GM21515 (cell line): ENCODE data around the gene TAF4.

Experiments
- ATAC-seq: cut with Tn5 transposase; IDR thresholded peaks from one replicate; pipeline ENCODE4 v1.9.1; 2021; ENCODE audit not compliant: unreplicated experiment

The TAF4 gene

DNA sequence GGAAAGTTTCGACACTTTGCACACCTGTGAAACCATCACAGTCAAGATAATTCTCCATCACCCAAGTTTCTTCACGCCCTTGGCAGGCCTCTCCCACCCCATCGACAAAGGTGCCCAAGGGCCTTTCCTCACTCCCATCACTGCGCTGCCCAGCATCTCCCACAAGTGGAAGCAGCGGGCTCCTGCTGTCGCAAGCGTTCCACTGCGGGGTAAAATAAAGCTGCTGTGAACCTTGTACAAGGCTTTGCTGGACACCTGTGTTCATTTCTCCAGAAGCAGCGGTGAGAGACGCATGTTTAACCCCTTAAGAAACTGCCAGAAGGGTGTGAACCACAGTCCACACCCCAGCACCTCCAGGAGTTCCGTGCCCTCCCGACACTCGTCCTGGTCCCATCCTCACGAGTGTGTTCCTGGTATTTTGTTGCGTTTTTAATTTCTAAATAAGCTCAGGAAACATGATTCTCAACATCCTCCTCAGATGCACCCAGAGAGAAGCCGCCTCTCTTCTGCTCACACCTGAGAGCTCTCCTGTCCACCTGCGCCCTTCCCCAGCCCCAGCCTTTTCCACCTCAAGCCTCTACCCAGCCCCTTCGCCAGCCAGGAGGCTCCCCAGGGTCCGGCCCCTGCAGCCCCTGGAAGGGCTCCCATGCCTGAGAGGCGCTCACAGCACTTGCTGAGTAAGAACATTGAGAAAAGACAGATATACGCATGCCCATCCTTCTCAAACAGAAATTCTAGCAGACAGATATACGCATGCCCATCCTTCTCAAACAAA, 97.5 kb downstream of the TAF4 start:
- no peak for ATAC-seq

- ATAC-seq = no peak
These were observed 98.4 kb downstream of the TAF4 start for GRCh38 chr20:61967300-61967699.

GRCh38 chr20:61966492-61967244, 99.0 kb downstream of the TAF4 start:
- ATAC-seq = no peak

- no peak for ATAC-seq
These were observed 99.8 kb downstream of the TAF4 start for GRCh38 chr20:61965606-61966491.

DNA sequence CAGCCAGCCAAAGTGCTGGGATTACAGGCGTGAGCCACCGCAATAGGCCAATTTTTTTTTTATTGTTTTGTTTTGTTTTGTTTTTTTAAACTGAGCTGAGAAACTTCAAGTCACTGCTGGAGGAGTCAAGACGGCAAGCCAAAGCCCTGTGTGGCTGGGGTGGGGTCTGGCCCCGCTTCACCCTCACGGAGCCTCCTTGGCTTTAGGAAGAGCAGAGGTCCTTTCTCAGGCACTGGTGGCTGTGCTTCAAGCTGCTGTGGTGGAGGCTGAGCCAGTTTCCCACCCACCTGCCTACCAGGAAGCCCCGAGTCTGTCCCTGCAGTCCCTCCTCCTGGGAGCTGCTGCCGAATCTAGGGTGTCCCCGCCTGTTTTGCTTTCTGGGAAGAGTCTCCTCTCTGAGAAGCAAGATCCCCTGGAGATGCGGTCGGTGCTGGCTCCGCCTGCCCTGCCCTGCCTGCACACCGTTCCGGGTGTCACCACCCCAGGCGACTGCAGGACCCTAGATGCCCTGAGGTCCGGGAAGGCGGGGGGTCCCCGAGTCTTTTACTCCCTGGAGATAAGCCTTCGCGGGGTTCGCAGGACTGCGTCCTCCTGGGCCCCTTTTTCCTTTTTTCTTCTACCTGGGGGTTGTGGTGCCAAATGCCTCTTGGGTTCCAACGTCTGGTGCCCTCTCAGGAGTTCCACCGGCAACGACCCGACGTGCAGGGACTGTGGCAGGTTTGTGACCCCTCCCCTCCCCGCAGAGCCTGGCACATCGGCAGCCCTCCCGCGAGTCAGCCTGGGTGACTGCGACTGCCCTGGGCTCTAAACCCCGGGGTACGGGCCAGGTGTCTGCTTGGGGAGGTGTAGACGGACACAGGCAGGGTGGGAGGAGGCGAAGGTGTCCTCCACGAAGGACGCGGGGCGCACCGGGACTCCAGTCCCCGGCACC, 100.7 kb downstream of the TAF4 start:
- no peak for ATAC-seq

GRCh38 chr20:61963885-61964674, 101.6 kb downstream of the TAF4 start:
- no peak for ATAC-seq

DNA sequence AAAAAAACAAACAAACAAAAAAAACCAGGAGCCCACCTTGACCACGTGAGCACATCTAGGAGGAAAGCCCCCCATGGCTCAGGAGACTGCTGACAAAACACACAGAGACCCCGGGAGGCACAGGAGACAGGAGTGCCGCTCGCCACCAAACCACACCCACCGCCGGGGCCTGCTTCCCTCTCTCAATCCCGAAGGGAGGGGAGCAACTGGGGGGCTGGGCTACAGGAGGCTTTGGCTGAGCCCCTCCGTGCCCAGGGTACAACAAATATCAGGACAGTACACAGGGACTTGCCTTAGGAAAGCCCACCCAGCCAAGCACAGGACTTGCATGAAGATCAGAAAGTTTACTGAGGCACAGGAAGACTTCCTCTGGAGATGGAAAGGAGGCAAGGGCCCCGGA, 102.5 kb downstream of the TAF4 start:
- ATAC-seq = no peak

DNA sequence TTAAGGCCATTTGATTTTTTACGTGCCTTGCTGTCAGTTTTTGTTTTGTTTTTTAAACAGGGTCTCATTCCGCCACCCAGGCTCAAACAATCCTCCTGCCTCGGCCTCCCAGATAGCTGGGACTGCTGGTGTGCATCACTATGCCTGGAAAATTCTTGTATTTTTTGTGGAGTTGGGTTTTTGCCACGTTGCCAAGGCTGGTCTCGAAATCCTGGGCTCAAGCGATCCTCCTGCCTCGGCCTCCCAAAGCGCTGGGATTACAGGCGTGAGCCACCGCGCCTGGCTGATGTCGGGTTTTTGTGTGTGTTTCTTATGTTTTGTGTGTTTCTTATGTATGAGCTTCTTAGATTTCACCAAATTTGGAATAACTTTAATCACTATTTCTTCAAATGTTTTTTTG, 104.8 kb downstream of the TAF4 start:
- ATAC-seq = no peak

GRCh38 chr20:61958773-61959700, 106.6 kb downstream of the TAF4 start:
- ATAC-seq = no peak

- ATAC-seq = no peak
These were observed 107.5 kb downstream of the TAF4 start for GRCh38 chr20:61957961-61958715.

DNA sequence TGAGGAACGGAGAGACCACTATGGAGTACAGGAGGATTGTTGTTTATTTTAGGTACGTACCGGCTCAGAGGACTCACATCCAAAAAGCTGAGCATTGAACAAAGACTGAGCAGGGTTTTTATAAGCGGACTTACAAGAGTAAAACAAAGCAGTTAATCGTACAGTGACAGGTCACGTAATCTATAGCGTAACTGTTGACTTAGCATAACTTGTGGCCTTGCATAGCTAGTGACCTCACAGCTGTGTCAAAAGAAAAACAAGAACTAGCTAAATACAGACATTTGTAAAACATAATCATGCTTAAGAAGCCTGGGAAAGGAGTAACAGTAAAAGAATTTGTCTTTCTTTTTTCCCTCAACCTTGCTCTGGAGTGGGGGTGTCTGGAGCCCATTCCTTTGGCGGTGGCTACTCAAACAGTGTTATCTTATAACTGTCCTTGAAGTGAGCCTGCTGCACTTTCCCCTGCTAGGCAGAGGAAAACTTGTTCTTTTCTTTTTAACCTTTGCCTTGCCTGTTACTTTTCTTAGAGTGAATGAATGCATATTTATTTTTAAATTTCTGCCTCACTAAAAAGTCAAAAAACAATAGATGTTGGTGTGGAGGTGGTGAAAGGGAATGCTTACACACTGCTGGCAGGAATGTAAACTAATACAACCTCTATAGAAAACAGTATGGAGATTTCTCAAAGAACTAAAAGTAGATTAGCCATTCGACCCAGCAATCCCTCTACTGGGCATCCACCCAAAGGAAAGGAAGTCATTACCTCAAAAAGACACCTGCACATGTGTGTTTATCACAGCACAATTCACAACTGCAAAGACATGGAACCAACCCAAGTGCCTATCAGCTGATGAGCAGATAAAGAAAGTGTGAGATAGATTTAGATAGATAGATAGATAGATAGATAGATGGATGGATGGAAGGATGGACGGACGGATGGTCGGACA, 109.0 kb downstream of the TAF4 start:
- ATAC-seq = no peak

- ATAC-seq = no peak
These were observed 109.8 kb downstream of the TAF4 start for GRCh38 chr20:61955668-61956395.

- ATAC-seq = no peak
These were observed 111.2 kb downstream of the TAF4 start for GRCh38 chr20:61954276-61955021.

GRCh38 chr20:61953037-61954021, 112.4 kb downstream of the TAF4 start:
- ATAC-seq = no peak
